Activated CD4-positive, alpha-beta T cell treated with anti-CD3 and anti-CD28 coated beads, Interleukin-2, Interleukin-4, amounts not matched to agents 100 ng/mL and 50 ng/mL, durations not matched to agents 16 hours and 8 hours (primary cell): ENCODE data around the gene SIRT6.
"Not testable (repeated sequence)": the region's sequence is repeated elsewhere in the genome, so short reads cannot be mapped to it uniquely, and the experiment has no call there.

Source experiments
- DNase-seq: peaks from one replicate; pipeline ENCODE4 v3.0.0-alpha.2; 2020; ENCODE audit warnings: low spot score

Gene SIRT6

DNA sequence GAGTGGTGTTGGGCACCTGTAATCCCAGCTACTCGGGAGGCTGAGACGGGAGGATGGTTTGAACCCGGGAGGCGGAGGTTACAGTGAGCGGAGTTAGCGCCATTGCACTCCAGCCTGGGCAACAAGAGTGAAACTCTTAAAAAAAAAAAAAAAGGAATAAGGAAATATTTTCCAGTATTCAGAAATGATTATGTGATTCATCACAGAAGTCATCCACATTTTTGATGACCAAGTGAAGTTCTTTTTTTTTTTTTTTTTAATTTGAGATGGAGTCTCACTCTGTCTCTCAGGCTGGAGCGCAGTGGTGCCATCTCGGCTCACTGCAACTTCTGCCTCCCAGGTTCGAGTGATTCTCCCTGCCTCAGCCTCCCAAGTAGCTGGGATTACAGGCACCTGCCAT lies 47.0 kb downstream of the SIRT6 start:
- DNase-seq, result not testable (repeated sequence)

- DNase-seq, result no peak
Measured at GRCh38 chr19:4134351-4134750, 48.0 kb downstream of the SIRT6 start.

GRCh38 chr19:4130744-4131438 lies 51.5 kb downstream of the SIRT6 start:
- DNase-seq, result no peak

- not testable (repeated sequence) for DNase-seq
Measured at GRCh38 chr19:4129050-4129449, 53.3 kb downstream of the SIRT6 start.

- not testable (repeated sequence) for DNase-seq
Measured at GRCh38 chr19:4127322-4127721, 55.0 kb downstream of the SIRT6 start.

- DNase-seq, result no peak
Measured at GRCh38 chr19:4124638-4125037, 57.7 kb downstream of the SIRT6 start.
